GM12878 (cell line): ENCODE measurements around the gene PROSER2. TPM values are rescaled to one million over a fixed set of nuclear protein-coding genes. Genes with fewer than 3 reads are reported as not detected.

Source experiments
- ATAC-seq: fragments of 200-7000 bp; cut with Tn5 transposase; 3 replicates; pipeline ENCODE4 v1.9.1; 2020; ENCODE audit warnings: mild to moderate bottlenecking, moderate library complexity
- BruUV-seq: library from RNA; stranded (reverse); fragments of 400-500 nt; replicated peaks from 2 replicates; lab custom pipeline; 2021; lab: Mats Ljungman, UMichigan
- CTCF ChIA-PET: fragments of 300-600 bp; sonication (Branson Sonifier 250); formaldehyde crosslinking; extraction: SDS; loops from one replicate; lab custom pipeline; 2021; ENCODE audit warnings: inconsistent platforms; lab: Yijun Ruan, JAX
- POLR2A ChIA-PET: fragments of 350-600 bp; formaldehyde crosslinking; extraction: SDS; loops from one replicate; lab custom pipeline; 2021; ENCODE audit warnings: inconsistent platforms; lab: Charles Lee
- RAD21 ChIA-PET: fragments of 300-600 bp; sonication (Branson Sonifier 250); formaldehyde crosslinking; loops from one replicate; lab custom pipeline; 2023; ENCODE audit warnings: antibody characterized with exemption; ENCODE audit not compliant: unreplicated experiment; lab: Charles Lee
- SMC1A ChIA-PET: fragments of 300-600 bp; sonication (Branson Sonifier 250); formaldehyde crosslinking; loops from one replicate; lab custom pipeline; 2023; ENCODE audit not compliant: unreplicated experiment, uncharacterized antibody; lab: Charles Lee
- DNase-seq: peaks from one replicate; pipeline ENCODE4 v3.0.0-alpha.2; 2011; ENCODE audit warnings: low read depth, low spot score
- FAIRE-seq: peaks from 3 replicates; lab custom pipeline; 2011; peaks lifted over from hg19 to GRCh38; lab: Jason Lieb, UNC
- H2AFZ ChIP-seq: 2 replicates; pipeline ENCODE4 v1.6.0; 2011; ENCODE audit warnings: low read depth, low read length, control low read depth; ENCODE audit not compliant: control insufficient read depth
- H3K27ac ChIP-seq: 2 replicates; pipeline ENCODE4 v1.5.1; 2011; ENCODE audit warnings: control low read depth; ENCODE audit not compliant: control insufficient read depth, insufficient read depth
- H3K27me3 ChIP-seq, 2 experiments: replicated peaks in 1 of 2; 2 replicates each; pipeline versions ENCODE4 v1.6.0 to v1.6.1; 2011; ENCODE audit warnings: low read length in 1 of 2; ENCODE audit not compliant: control insufficient read depth in 2 of 2, insufficient read depth in 2 of 2
- H3K36me3 ChIP-seq, 2 experiments: 2 replicates each; pipeline ENCODE4 v1.5.1; 2011; ENCODE audit warnings: low read length in 1 of 2; ENCODE audit not compliant: control insufficient read depth in 2 of 2, insufficient read depth in 2 of 2
- H3K4me1 ChIP-seq: 2 replicates; pipeline ENCODE4 v1.6.1; 2011; ENCODE audit warnings: mild to moderate bottlenecking, low read length, moderate library complexity, mixed read lengths; ENCODE audit not compliant: control insufficient read depth, insufficient read depth
- H3K4me2 ChIP-seq: 2 replicates; pipeline ENCODE4 v1.6.0; 2011; ENCODE audit warnings: control low read depth; ENCODE audit not compliant: control insufficient read depth, insufficient read depth
- H3K4me3 ChIP-seq: fragments of 200-600 bp; sonication (generic); 2 replicates; pipeline ENCODE4 v1.5.1; 2016
- H3K79me2 ChIP-seq: 2 replicates; pipeline ENCODE4 v1.6.0; 2011; ENCODE audit warnings: low read length; ENCODE audit not compliant: control insufficient read depth, insufficient read depth
- H3K9ac ChIP-seq: 2 replicates; pipeline ENCODE4 v1.8.0; 2011; ENCODE audit warnings: low read length, control low read depth, mixed read lengths; ENCODE audit not compliant: control insufficient read depth, insufficient read depth
- H3K9me3 ChIP-seq: replicated peaks from 3 replicates; pipeline ENCODE4 v1.5.1; 2011; ENCODE audit warnings: mild to moderate bottlenecking, low read length; ENCODE audit not compliant: control insufficient read depth, insufficient read depth
- H4K20me1 ChIP-seq: 2 replicates; pipeline ENCODE4 v1.6.0; 2011; ENCODE audit not compliant: control insufficient read depth, insufficient read depth
- ATF3 ChIP-seq: IDR thresholded peaks from 2 replicates; pipeline ENCODE4 v1.6.1; 2011; ENCODE audit warnings: low read depth, mild to moderate bottlenecking, low read length, moderate library complexity, borderline replicate concordance; ENCODE audit errors: extremely low read depth
- BRCA1 ChIP-seq: IDR thresholded peaks from 2 replicates; pipeline ENCODE4 v1.6.1; 2011; ENCODE audit warnings: low read depth, low read length, improper control_type of control experiment
- CHD2 ChIP-seq: IDR thresholded peaks from 2 replicates; pipeline ENCODE4 v1.6.1; 2011; ENCODE audit warnings: low read depth, low read length, improper control_type of control experiment, borderline replicate concordance
- GABPA ChIP-seq: IDR thresholded peaks from 2 replicates; pipeline ENCODE4 v1.6.1; 2014; ENCODE audit warnings: antibody characterized with exemption, low read depth, mild to moderate bottlenecking, inconsistent platforms
- HSF1 ChIP-seq: fragments of 150-350 bp; IDR thresholded peaks from 2 replicates; pipeline ENCODE4 v1.6.1; 2014; ENCODE audit warnings: mild to moderate bottlenecking, low read depth, low read length
- MEF2B ChIP-seq: fragments of 450-650 bp; IDR thresholded peaks from 2 replicates; pipeline ENCODE4 v1.6.1; 2018; ENCODE audit warnings: mild to moderate bottlenecking, moderate library complexity; ENCODE audit not compliant: partially characterized antibody, poor library complexity, severe bottlenecking
- NFYB ChIP-seq: IDR thresholded peaks from 2 replicates; pipeline ENCODE4 v1.6.1; 2011; ENCODE audit warnings: low read depth, mild to moderate bottlenecking, low read length, improper control_type of control experiment, moderate library complexity; ENCODE audit not compliant: insufficient read depth
- RBBP5 ChIP-seq: fragments of 200-600 bp; sonication (generic); conservative IDR thresholded peaks from 2 replicates; pipeline ENCODE4 v1.6.1; 2016
- RELA ChIP-seq: fragments of 450-650 bp; IDR thresholded peaks from 2 replicates; pipeline ENCODE4 v1.8.0; 2014; ENCODE audit warnings: borderline replicate concordance; ENCODE audit not compliant: partially characterized antibody
- TBL1XR1 ChIP-seq: IDR thresholded peaks from 2 replicates; pipeline ENCODE4 v1.6.1; 2012; ENCODE audit warnings: low read depth, low read length, improper control_type of control experiment
- WGBS: methylation state at CpG from one replicate; pipeline ENCODE4 v1.1.6; 2016; ENCODE audit warnings: low lambda C conversion rate; ENCODE audit not compliant: insufficient replicate concordance, insufficient coverage; ENCODE audit errors: missing lambda C conversion rate; 5-methylcytosine and 5-hydroxymethylcytosine counted together
- in situ Hi-C: fragments of 300-500 bp; cut with MboI; formaldehyde crosslinking; loops from 9 replicates; pipeline ENCODE4 v1.14.3; 2018; ENCODE audit warnings: mixed read lengths
- intact Hi-C: fragments of 100-400 bp; cut with micrococcal nuclease; formaldehyde crosslinking; loops from one replicate; pipeline ENCODE4 v1.14.2; 2022; ENCODE audit not compliant: unreplicated experiment
- polyA plus RNA-seq, 11 experiments: library from polyadenylated mRNA; depleted of rRNA in 4 of 11; unstranded in 6 of 11; stranded (reverse) in 5 of 11; fragments of >200 nt; fragmentation: Nextera tagmentation in 4 of 11; fragmentation: Illumina TruSeq in 1 of 11; extraction: Ambion mirVana in 4 of 11; extraction: Trizol in 1 of 11; gene quantifications; 1 replicate in 1 of 11; 2 replicates in 10 of 11; pipeline versions ENCODE4 v1.2.1 to v1.2.3, GENCODE V29; 2011 to 2016; ENCODE audit warnings: inconsistent platforms in 2 of 11, missing spikeins in 2 of 11, low read depth in 1 of 11
- total RNA-seq, 4 experiments: library from RNA; depleted of rRNA in 3 of 4; stranded (reverse); fragments of >200 nt in 3 of 4; fragmentation: Illumina TruSeq in 1 of 4; extraction: Trizol in 1 of 4; gene quantifications; 2 replicates each; pipeline versions ENCODE4 v1.2.1 to v1.2.3, GENCODE V29; 2013 to 2021

PROSER2 gene
- total and polyA plus RNA-seq, 10 of the 15 experiments (the other 5 are each of a cell fraction or from before 2014, with no cell fraction given) = 0.04 to 0.25 (median 0.07) TPM; not detected in 6

GRCh38 chr10:11876805-11877590 lies 53.8 kb downstream of the PROSER2 start:
- Histone ChIP-seq H3K4me2 (no peak overlapping the region), H3K4me1 (peaks cover 4% of the 10 kb centered on the region), H3K4me3 (no peak overlapping the region), H3K27me3 (no peaks in the 10 kb centered on the region; a peak in 2 of 4 replicates), H2AFZ (no peak overlapping the region), H3K27ac (no peak overlapping the region), H3K79me2 (no peaks in the 10 kb centered on the region), H3K36me3 (no peaks in the 10 kb centered on the region), H3K9ac (no peak overlapping the region), H3K9me3 (no peaks in the 10 kb centered on the region), H4K20me1 (no peaks in the 10 kb centered on the region)
- POLR2A ChIA-PET = no interaction called here
- BruUV-seq = no TSS peak
- no peak for DNase-seq
- WGBS = 54% methylated on average over 18 of the region's 19 CpGs
- TF ChIP-seq ATF3 (no peak), BRCA1 (no peak), RELA (no peak), HSF1 (no peak), GABPA (no peak), CHD2 (no peak), RBBP5 (no peak), NFYB (no peak), MEF2B (no peak), TBL1XR1 (no peak)
- RAD21 ChIA-PET = interaction anchor here (0.9 kb wide), 1 partner anchor 10 kb away, joined by 3 read pairs; no protein-coding TSS in a partner anchor
- intact Hi-C loops (no loop called here), in situ Hi-C loops (no loop called here)
- CTCF ChIA-PET = interaction anchor here (0.7 to 2.9 kb wide), 2 partner anchors 10 to 864 kb away, joined by 3 to 7 read pairs; no protein-coding TSS in a partner anchor
- no peak for ATAC-seq
- FAIRE-seq = no peak
- SMC1A ChIA-PET = interaction anchor here (0.8 to 1.4 kb wide), 3 partner anchors 9 to 41 kb away, joined by 3 to 5 read pairs (median 3); no protein-coding TSS in a partner anchor
